ENCODE results near the gene PTPRM.

Gene PTPRM

DNA sequence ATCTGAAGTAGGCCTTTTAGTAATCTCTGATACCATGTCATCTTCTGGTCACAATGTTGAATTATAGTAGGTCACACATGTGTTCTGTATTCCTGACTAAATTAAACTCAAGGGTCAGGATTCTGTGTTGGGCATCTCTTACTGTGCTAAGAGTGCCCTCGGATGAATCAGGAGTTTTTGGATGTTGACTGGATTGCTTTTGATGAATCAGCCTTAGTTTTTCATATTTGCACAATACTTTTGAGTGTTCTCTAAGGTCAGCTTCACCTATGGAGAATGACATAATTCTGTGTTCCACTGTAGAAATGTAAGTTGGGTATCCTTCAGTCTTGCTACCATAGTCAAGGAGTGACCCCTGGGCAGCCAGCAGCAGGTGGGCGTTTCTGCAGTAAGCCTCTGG lies 190.1 kb downstream of the PTPRM start:
- no peak for DNase-seq (ENCODE audit: low spot score)

DNA sequence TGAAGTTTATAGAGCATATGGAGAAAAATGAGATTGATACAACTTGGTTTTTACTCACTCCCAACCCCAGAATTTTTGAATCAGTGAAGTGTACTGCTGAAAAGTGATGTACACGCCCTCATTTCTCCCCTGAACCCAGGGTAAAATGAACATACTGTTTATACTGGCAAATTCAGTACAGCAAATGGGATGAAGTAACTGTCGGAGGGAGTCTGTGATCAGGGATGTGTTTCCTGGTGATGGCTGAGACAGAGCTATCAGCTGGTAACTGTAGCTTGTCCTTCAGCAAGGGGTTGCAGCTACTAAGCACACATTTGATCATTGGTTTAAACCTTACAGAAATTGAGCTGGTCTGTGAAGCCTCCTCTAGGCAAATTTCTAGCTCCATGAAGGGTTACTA lies 191.6 kb downstream of the PTPRM start:
- DNase-seq (ENCODE audit: low spot score) = no peak

DNA sequence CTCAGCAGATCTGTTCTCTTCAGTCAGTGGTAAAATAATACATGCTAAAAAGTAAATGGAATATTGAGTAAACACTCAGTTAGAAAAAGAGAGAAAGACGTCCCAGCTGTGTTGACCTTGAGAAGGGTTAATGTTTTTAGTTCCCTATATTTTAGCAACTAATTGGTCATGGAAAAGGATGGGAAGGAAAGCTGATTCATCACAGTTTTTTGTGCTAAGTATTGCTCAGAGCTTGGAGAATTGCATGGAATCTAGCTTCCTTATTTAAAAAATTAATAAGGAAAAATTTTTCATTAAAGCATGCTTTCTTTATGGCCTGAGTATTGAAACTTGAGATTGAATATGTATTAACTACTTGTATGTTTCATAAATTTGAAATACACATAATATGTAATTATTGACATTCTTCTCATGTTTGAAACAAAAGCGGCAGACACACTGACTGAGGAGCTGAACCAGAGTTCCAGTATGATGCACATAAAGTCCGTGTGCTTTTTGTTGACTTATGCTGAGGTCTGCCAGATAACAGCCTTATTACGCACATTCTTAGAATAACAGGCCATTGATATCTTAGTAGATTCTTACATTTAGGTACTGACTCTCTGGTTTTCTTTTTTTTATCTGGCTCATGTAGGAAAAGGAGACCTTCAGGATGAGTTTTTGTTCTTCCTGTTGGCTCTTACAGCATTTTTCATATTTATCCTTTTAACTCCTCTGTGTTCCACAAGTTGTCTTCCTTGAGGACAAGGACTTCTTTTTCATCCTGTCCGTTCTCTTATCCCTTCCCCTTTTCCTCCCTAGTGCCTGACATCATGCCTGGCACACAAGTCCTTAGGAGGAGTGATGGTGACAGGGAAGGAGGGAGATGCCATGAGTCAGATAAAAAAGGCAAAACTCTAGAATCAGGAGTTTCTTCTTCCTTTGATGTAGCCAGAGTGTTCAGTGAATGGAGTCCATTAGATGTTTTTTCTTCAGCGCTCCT lies 194.1 kb downstream of the PTPRM start:
- no peak for DNase-seq (ENCODE audit: low spot score)

GRCh38 chr18:7764405-7764804 lies 197.3 kb downstream of the PTPRM start:
- DNase-seq (ENCODE audit: low spot score) = no peak

- no peak for DNase-seq (ENCODE audit: low spot score)
Measured at GRCh38 chr18:7766346-7766745, 199.2 kb downstream of the PTPRM start.

- no peak for DNase-seq (ENCODE audit: low spot score)
Measured at GRCh38 chr18:7766817-7767216, 199.7 kb downstream of the PTPRM start.

DNA sequence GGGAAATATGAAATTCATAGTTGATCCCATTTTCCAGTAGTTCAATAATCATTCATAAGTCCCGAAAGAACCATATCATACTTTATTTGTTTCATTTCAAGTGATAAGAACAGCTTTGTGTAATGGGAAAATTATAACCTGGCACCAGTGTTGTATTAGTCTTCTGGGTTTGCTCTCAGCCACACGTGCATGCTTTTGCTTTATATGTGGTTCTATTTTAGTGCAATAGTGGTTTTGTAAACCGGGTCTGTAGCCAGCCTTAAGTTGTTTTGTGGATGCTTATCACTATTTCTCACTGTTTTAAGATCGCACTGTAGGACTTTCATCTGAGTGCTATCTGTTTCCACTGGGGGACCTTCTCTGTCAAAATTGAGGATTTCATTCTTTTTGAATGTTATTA lies 203.8 kb downstream of the PTPRM start:
- no peak for DNase-seq (ENCODE audit: low spot score)

- DNase-seq (ENCODE audit: low spot score) = no peak
Measured at GRCh38 chr18:7772510-7772888, 205.4 kb downstream of the PTPRM start.

- DNase-seq (ENCODE audit: low spot score) = no peak
Measured at GRCh38 chr18:7772951-7773350, 205.8 kb downstream of the PTPRM start.

- DNase-seq (ENCODE audit: low spot score) = no peak
Measured at GRCh38 chr18:7775128-7775527, 208.0 kb downstream of the PTPRM start.

DNA sequence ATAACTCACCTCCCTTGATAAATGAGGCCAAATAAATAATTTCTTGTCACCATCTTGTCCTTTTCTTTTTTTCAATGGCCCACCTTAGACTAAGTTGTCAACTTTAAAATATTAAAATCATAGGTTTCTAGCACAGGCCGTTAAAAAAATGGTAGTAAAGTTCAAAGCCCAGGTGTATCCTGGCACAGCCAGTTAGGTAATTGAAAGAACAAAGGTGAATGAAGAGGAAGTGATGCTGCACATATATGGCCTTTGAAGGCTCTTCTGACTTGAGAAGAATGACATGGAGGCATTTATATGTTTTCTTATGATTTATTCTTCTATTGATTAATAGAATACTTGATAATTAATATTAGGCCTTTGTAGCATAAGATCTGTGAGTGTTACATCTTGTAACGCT lies 208.7 kb downstream of the PTPRM start:
- DNase-seq (ENCODE audit: low spot score) = no peak

DNA sequence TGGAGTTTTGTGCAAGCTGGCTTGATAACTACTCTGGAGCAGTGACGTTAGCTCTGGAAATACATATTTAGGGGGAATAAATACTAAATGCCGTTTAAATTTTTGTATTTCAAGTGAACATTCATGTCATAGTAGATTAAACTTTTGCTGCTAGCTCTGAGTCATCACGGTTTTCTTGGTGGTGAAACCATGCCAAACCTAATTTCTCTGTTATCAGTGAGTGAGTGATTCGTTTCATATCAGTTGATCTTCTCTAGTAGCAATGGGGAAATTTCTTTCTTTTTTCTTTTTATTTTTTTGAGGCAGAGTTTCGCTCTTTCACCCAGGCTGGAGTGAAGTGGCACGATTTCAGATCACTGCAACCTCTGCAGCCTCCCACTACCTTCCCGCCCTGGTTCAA lies 211.1 kb downstream of the PTPRM start:
- DNase-seq (ENCODE audit: low spot score) = no peak

- no peak for DNase-seq (ENCODE audit: low spot score)
Measured at GRCh38 chr18:7779211-7779610, 212.1 kb downstream of the PTPRM start.

DNA sequence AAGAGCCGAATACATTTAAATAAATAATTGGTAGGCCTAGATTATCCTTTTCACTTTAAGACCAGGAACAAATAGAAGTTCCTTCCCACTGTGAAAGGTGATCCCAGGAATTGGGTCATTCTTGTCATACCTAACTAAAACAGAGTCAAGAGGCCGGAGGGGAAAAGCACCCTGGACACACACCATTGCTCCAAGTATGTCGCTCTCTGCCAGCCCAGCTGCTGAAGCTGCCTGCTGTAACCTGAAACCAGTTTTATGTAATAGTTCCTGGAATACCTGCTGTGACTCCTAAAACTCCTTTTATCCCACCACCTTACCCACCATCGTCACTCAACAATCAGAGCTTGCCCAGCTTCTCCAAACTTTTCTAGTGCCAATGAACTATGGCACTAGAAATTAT lies 217.1 kb downstream of the PTPRM start:
- no peak for DNase-seq (ENCODE audit: low spot score)

DNA sequence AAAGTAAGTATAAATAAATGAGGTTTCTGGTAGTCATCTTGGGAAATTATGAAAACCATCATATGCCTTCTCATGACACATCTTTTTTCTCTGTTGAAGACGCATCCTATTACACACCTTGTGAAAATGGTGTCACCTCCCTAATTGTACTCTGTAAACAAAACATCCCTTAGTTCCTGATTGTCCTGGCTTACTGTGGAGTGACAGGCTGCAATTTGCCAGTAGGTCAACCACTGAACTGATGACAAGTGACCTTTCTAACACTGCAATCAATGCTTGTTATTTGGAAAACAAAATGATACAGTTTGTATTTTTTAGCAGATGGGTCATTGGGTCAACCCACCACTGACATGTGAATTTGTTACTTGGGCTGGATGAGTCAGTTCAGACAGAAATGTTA lies 219.5 kb downstream of the PTPRM start:
- no peak for DNase-seq (ENCODE audit: low spot score)

DNA sequence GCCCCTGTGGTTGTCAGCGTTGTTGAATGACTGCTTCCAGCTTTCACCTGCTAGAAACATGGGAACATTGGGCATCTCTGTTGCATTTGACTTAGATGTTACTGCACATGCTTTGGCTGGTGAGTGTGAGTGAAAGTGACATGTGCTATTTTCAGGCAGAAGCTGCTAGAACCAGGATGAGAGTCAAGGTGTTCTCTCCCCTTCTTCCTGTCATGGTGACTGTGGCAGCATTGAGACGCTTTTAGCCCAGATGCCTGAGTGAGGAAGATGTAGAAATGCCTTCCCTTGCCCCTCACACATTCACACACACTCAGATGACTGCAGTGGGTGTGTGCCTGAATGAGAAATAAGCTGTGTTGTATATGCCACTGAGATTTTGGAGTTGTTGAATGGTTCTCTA lies 220.2 kb downstream of the PTPRM start:
- DNase-seq (ENCODE audit: low spot score) = no peak

DNA sequence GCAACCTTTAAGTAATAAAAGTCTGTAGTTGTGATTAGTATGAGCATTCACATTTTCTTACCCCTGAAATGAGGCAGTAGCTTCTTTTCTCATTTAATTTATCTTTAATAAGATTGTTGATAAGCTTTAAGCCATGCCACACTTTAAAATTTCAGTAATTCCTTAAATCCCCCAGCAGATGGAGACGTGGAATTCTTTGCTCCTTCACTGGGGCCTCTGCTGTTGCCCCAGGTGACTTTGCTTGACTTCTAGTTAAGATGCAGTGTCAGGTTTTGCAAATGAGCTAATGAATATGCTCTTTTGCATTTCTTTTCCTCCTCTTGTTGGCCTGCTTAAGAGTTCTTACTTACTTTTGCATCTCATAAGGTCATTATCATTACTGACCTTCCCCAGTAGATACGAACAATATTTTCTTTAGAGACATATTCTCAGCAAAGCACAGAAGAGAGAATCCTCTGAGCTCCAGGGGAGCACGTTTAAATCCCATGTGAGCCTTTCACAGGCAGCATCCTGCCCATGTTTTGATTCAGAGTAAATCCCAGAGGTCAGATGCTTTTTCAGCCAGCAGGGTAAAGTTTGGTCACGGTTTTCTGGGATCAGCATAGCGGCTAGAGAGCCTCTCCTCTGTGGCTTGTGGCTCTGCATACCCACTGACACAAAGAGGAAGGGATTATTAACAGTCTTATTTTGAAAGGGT lies 222.9 kb downstream of the PTPRM start:
- peak; percentile 5 for DNase-seq (ENCODE audit: low spot score)

DNA sequence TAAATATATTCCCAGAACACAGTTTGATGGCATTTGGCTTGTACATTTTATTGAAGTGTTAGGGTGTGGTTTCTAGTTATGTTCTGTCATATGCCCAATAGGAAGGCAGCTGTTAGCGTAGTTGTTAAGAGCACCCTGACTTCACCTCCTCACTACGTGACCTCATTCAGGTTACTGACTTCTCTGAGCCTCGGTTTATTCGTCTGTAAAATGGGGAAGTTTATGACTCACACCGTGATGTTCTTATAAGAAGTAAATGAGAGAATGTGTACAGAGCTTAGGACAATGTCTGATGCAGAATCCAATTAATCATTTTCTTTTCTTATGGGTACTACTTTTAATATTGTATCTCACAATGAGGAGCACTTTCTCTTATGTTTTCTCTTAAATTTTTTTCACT lies 226.0 kb downstream of the PTPRM start:
- DNase-seq (ENCODE audit: low spot score) = no peak

- DNase-seq (ENCODE audit: low spot score) = no peak
Measured at GRCh38 chr18:7803956-7804469, 236.9 kb downstream of the PTPRM start.

GRCh38 chr18:7805096-7805495 lies 238.0 kb downstream of the PTPRM start:
- DNase-seq (ENCODE audit: low spot score) = no peak

DNA sequence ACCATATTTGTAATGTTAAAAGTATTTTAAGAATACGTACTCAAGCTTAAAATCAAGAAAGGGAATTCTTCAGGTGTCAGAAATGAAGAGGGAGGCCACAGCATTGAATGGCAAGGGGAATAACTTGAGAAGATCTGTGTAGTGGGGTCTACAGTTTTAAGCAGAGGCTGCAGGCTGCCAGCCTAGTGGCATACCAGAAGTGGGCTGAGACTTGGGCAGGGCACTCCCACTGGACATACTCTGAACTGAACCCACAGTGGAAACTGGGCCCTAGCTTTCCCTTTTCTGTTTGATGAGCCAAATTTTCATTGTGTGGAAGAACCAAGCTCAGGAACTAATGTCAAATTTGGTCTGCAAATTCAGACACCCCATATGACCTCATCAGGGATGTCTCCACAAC lies 238.8 kb downstream of the PTPRM start:
- no peak for DNase-seq (ENCODE audit: low spot score)

DNA sequence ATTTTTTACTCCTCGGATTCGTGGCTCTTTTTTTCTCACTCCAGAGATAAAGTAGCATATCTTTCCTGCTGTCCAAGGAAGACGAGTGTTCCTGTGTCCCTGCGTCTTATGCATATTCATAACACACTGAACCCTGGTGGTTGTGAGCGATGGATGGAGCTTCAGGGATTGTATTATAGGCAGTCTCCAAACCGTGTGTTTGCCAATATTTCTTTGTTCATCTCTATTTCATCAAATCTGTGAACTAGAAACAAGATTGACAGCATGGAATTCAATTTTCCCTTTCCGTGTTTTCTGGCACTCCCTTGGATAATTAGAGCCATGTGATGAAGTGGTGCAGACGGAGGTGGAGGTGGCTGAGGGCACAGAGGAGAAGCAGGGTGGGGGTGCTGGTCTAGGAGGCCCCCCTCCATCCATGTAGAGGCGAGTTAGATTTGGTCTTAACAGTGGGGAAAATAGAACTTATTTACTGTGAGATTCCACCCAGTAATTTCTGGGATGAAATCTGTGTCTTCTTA lies 240.9 kb downstream of the PTPRM start:
- no peak for DNase-seq (ENCODE audit: low spot score)

GRCh38 chr18:7808992-7809391 lies 241.9 kb downstream of the PTPRM start:
- DNase-seq (ENCODE audit: low spot score) = no peak

All from globus pallidus (tissue), 1 donor.